Fibroblast of pulmonary artery (primary cell): ENCODE data around the gene EVX2.

ENCODE experiments used
- DNase-seq: peaks from one replicate; pipeline ENCODE4 v3.0.0-alpha.2; 2010; ENCODE audit warnings: low read depth
- H3K4me3 ChIP-seq: replicated peaks from 2 replicates; pipeline ENCODE4 v1.5.1; 2011; ENCODE audit warnings: low read depth, mild to moderate bottlenecking, control low read depth, low read length, moderate library complexity
- TF ChIP-seq, protein P1 (sequence below): IDR thresholded peaks from 2 replicates; pipeline ENCODE4 v1.5.1; 2011; ENCODE audit warnings: mild to moderate bottlenecking, control low read depth, low read length, inconsistent platforms; ENCODE audit errors: missing control alignments

The EVX2 gene

GRCh38 chr2:176101842-176102241 lies 18.1 kb upstream of the EVX2 start:
- no peak for DNase-seq
- no peak overlapping the region for H3K4me3 ChIP-seq
- TF ChIP-seq, protein P1, sequence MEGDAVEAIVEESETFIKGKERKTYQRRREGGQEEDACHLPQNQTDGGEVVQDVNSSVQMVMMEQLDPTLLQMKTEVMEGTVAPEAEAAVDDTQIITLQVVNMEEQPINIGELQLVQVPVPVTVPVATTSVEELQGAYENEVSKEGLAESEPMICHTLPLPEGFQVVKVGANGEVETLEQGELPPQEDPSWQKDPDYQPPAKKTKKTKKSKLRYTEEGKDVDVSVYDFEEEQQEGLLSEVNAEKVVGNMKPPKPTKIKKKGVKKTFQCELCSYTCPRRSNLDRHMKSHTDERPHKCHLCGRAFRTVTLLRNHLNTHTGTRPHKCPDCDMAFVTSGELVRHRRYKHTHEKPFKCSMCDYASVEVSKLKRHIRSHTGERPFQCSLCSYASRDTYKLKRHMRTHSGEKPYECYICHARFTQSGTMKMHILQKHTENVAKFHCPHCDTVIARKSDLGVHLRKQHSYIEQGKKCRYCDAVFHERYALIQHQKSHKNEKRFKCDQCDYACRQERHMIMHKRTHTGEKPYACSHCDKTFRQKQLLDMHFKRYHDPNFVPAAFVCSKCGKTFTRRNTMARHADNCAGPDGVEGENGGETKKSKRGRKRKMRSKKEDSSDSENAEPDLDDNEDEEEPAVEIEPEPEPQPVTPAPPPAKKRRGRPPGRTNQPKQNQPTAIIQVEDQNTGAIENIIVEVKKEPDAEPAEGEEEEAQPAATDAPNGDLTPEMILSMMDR, result no peak

GRCh38 chr2:176101216-176101830 lies 17.6 kb upstream of the EVX2 start:
- TF ChIP-seq, protein P1, result no peak
- no peak for DNase-seq
- H3K4me3 ChIP-seq, result no peak overlapping the region

- no peak overlapping the region for H3K4me3 ChIP-seq
- DNase-seq, result no peak
- TF ChIP-seq, protein P1, result no peak
These were observed 16.9 kb upstream of the EVX2 start for GRCh38 chr2:176100547-176101140.

DNA sequence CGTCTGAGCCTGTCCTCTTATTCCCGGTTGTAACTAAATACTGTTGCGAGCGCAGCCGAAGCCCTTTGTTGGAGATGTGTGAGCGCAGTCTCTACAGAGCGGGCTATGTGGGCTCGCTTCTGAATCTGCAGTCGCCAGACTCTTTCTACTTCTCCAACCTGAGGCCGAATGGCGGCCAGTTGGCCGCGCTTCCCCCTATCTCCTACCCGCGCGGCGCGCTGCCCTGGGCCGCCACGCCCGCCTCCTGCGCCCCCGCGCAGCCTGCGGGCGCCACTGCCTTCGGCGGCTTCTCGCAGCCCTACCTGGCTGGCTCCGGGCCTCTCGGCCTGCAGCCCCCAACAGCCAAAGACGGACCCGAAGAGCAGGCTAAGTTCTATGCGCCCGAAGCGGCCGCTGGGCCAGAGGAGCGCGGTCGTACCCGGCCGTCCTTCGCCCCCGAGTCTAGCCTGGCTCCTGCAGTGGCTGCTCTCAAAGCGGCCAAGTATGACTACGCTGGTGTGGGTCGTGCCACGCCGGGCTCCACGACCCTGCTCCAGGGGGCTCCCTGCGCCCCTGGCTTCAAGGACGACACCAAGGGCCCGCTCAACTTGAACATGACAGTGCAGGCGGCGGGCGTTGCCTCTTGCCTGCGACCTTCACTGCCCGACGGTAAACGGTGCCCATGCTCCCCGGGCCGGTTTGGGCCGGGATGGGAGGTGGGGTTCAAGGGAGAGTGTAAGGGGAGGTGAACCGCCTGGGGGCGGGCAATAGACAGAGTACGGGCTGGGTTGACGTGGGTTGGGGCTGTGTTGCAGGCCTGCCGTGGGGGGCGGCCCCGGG lies 16.2 kb upstream of the EVX2 start, which contains the start of gene HOXD12:
TSS of gene HOXD12 (plus strand) at position 68 of the 819 bp plus-strand sequence. CDS start at position 75, 7 bp downstream.
- DNase-seq, result no peak
- TF ChIP-seq, protein P1, result no peak
- H3K4me3 ChIP-seq, result no peak within 1 kb of the TSS

GRCh38 chr2:176099159-176099727 lies 15.5 kb upstream of the EVX2 start:
- TF ChIP-seq, protein P1, result no peak
- no peak overlapping the region for H3K4me3 ChIP-seq
- no peak for DNase-seq

GRCh38 chr2:176098366-176099158 lies 14.8 kb upstream of the EVX2 start:
- DNase-seq, result no peak
- TF ChIP-seq, protein P1, result no peak
- H3K4me3 ChIP-seq, result no peak overlapping the region
